SK-N-SH (cell line): ENCODE data around the gene TRAF3IP1. TPM values are rescaled to one million over a fixed set of nuclear protein-coding genes. Genes with fewer than 3 reads are reported as not detected.

Experiments
- CTCF ChIA-PET: fragments of 300-600, 350-600 bp; formaldehyde crosslinking; extraction: SDS; loops from one replicate; lab custom pipeline; 2021; lab: Yijun Ruan, JAX
- POLR2A ChIA-PET: fragments of 350-600 bp; sonication (Branson Sonifier 250); formaldehyde crosslinking; extraction: SDS; loops from one replicate; lab custom pipeline; 2020; ENCODE audit warnings: antibody characterized with exemption, inconsistent platforms; lab: Yijun Ruan, JAX
- DNase-seq: peaks from one replicate; pipeline ENCODE4 v3.0.0; 2012
- H2AFZ ChIP-seq: fragments of 200-600 bp; sonication (generic); 2 replicates; pipeline ENCODE4 v1.8.1; 2016; ENCODE audit warnings: antibody characterized with exemption, mild to moderate bottlenecking, low read depth
- H3F3A ChIP-seq: fragments of 200-600 bp; sonication (generic); replicated peaks from 2 replicates; pipeline ENCODE3; 2016; ENCODE audit warnings: antibody characterized with exemption, mild to moderate bottlenecking; ENCODE audit not compliant: insufficient read depth
- H3K27ac ChIP-seq, 2 experiments: fragments of 200-500 bp in 1 of 2; fragments of 200-600 bp in 1 of 2; sonication (Bioruptor generic) in 1 of 2; sonication (generic), shearing (Covaris generic) in 1 of 2; 2 replicates each; pipeline versions ENCODE4 v1.5.1 to v1.6.1; 2014 to 2016; ENCODE audit warnings: low read depth in 2 of 2, inconsistent platforms in 1 of 2, low read length in 1 of 2, mild to moderate bottlenecking in 1 of 2, mixed read lengths in 1 of 2
- H3K27me3 ChIP-seq: fragments of 200-600 bp; sonication (generic), shearing (Covaris generic); 2 replicates; pipeline ENCODE4 v1.6.1; 2016; ENCODE audit warnings: mixed run types; ENCODE audit not compliant: insufficient read depth
- H3K36me3 ChIP-seq, 2 experiments: fragments of 200-500 bp in 1 of 2; fragments of 200-600 bp in 1 of 2; sonication (Bioruptor generic) in 1 of 2; sonication (generic) in 1 of 2; replicated peaks in 1 of 2; 2 replicates each; pipeline versions ENCODE3 to v1.5.1; 2014 to 2016; ENCODE audit warnings: low read length in 1 of 2, mild to moderate bottlenecking in 1 of 2; ENCODE audit not compliant: insufficient read depth in 2 of 2, control insufficient read depth in 1 of 2
- H3K4me1 ChIP-seq, 2 experiments: fragments of 200-500 bp in 1 of 2; fragments of 200-600 bp in 1 of 2; sonication (Bioruptor generic) in 1 of 2; sonication (generic), shearing (Covaris generic) in 1 of 2; 2 replicates each; pipeline versions ENCODE4 v1.5.1 to v1.6.1; 2014 to 2016; ENCODE audit warnings: low read depth in 1 of 2, low read length in 1 of 2, mixed run types in 1 of 2; ENCODE audit not compliant: insufficient read depth in 2 of 2, control insufficient read depth in 1 of 2
- H3K4me2 ChIP-seq: fragments of 200-600 bp; sonication (generic), shearing (Covaris generic); 2 replicates; pipeline ENCODE4 v1.6.1; 2017; ENCODE audit warnings: mixed run types
- H3K4me3 ChIP-seq, 2 experiments: fragments of 200-500 bp in 1 of 2; fragments of 200-600 bp in 1 of 2; sonication (Bioruptor generic) in 1 of 2; sonication (generic), shearing (Covaris generic) in 1 of 2; 2 replicates each; pipeline versions ENCODE4 v1.5.1 to v1.8.1; 2014 to 2016; ENCODE audit warnings: low read depth in 2 of 2, inconsistent platforms in 1 of 2, low read length in 1 of 2, mild to moderate bottlenecking in 1 of 2, mixed read lengths in 1 of 2, moderate library complexity in 1 of 2
- H3K79me2 ChIP-seq: fragments of 200-600 bp; sonication (generic); 2 replicates; pipeline ENCODE4 v1.8.1; 2017; ENCODE audit warnings: mild to moderate bottlenecking; ENCODE audit not compliant: insufficient read depth
- H3K9ac ChIP-seq: fragments of 200-600 bp; sonication (generic); 2 replicates; pipeline ENCODE4 v1.6.1; 2017; ENCODE audit warnings: mixed run types
- H3K9me2 ChIP-seq: fragments of 200-600 bp; sonication (generic); 2 replicates; pipeline ENCODE4 v1.6.1; 2017; ENCODE audit warnings: mixed run types
- H3K9me3 ChIP-seq: fragments of 200-600 bp; sonication (generic); 2 replicates; pipeline ENCODE4 v1.6.1; 2017; ENCODE audit warnings: mixed run types, mild to moderate bottlenecking, moderate library complexity
- H4K20me1 ChIP-seq: fragments of 200-600 bp; sonication (generic); 2 replicates; pipeline ENCODE4 v1.6.1; 2017; ENCODE audit warnings: mild to moderate bottlenecking, mixed run types; ENCODE audit not compliant: insufficient read depth
- CHD2 ChIP-seq: fragments of 150-350 bp; IDR thresholded peaks from 2 replicates; pipeline ENCODE4 v1.6.1; 2018; ENCODE audit warnings: low read length; ENCODE audit not compliant: partially characterized antibody
- FOSL2 ChIP-seq: IDR thresholded peaks from 2 replicates; pipeline ENCODE4 v1.4.0; 2012; ENCODE audit warnings: low read depth, mild to moderate bottlenecking, moderate library complexity, borderline replicate concordance
- FOXJ3 ChIP-seq: sonication (generic); formaldehyde crosslinking; IDR thresholded peaks from 2 replicates; pipeline ENCODE4 v1.5.1; 2020; ENCODE audit warnings: mild to moderate bottlenecking, missing genetic modification reagents
- FOXM1 ChIP-seq: IDR thresholded peaks from 2 replicates; pipeline ENCODE4 v1.4.0; 2012; ENCODE audit warnings: low read depth, mild to moderate bottlenecking
- GATA2 ChIP-seq: sonication (generic); formaldehyde crosslinking; IDR thresholded peaks from 2 replicates; pipeline ENCODE4 v1.5.0; 2020; ENCODE audit warnings: mild to moderate bottlenecking, missing genetic modification reagents
- JUND ChIP-seq: IDR thresholded peaks from 2 replicates; pipeline ENCODE4 v1.4.0; 2012
- NFIC ChIP-seq: IDR thresholded peaks from 2 replicates; pipeline ENCODE4 v1.4.0; 2012; ENCODE audit warnings: borderline replicate concordance
- POLR2AphosphoS5 ChIP-seq: IDR thresholded peaks from 2 replicates; pipeline ENCODE4 v1.6.1; 2012; ENCODE audit warnings: low read depth, low read length
- RCOR1 ChIP-seq: fragments of 150-350 bp; IDR thresholded peaks from 2 replicates; pipeline ENCODE4 v1.6.1; 2017; ENCODE audit warnings: antibody characterized with exemption, low read length
- RFX5 ChIP-seq: IDR thresholded peaks from 2 replicates; pipeline ENCODE4 v1.6.1; 2012; ENCODE audit warnings: mild to moderate bottlenecking, improper control_type of control experiment, low read length
- RXRA ChIP-seq: IDR thresholded peaks from 2 replicates; pipeline ENCODE4 v1.4.0; 2012; ENCODE audit warnings: low read depth, mild to moderate bottlenecking, borderline replicate concordance
- WGBS: methylation state at CpG from one replicate; pipeline ENCODE4 v1.1.6; 2017; ENCODE audit warnings: low lambda C conversion rate; 5-methylcytosine and 5-hydroxymethylcytosine counted together
- polyA plus RNA-seq, 3 experiments: library from polyadenylated mRNA; depleted of rRNA; stranded (reverse); fragments of >200 nt; gene quantifications; 2 replicates each; pipeline ENCODE4 v1.2.3, GENCODE V29; 2012
- TF ChIP-seq, protein P1 (sequence below): IDR thresholded peaks from 2 replicates; pipeline ENCODE4; 2012
- TF ChIP-seq, protein P2 (sequence below): IDR thresholded peaks from 2 replicates; pipeline ENCODE4 v1.6.1; 2012; ENCODE audit warnings: mild to moderate bottlenecking, low read depth, low read length, moderate library complexity

The TRAF3IP1 gene
- polyA plus RNA-seq, 1 of the 3 experiments (the other 2 are of a cell fraction), result 15.0 TPM

DNA sequence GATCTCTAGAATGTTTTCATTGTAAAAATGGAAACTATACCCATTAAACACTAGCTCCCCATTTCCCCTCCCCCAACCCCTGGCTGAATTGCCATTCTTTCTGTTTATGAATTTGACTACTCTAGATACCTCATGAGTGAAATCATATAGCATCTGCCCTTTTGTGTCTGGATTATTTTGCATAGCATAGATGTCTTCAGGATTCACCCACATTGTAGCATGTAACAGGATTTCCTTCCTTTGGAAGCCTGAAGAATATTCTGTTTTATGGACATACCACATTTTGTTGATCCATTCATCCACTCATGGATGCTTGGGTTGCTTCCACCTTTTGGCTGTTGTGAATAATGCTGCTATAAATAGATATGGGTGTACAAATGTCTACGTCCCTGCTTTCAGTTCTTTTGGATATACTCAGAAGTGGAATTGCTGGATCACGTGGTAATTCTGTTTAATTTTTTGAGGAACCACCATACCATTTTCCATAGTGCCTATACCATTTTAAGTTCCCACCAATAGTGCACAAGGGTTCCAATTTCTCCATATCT lies 98.8 kb downstream of the TRAF3IP1 start (continued):
- TF ChIP-seq RCOR1 (no peak), GATA2 (CRISPR knock-in tag) (no peak)

DNA sequence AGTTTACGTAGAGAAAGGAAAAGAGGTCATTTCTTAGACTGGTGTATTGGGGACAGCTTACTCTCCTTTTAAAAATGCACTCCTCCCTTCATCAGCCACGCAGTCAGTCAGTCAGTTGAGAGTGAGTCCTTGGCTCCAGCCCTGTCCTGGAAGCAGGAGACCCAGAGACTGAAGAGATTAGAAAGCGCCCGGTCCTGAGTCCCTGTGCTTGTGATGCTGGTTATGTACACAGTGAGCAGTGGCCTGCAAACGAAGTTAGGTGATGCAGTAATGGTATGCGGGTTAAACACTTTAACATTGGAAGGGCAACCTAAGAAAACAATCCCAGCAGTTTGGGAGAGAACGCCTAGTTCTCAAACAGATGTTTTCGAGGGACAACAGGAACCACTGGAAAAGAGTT lies 100.1 kb downstream of the TRAF3IP1 start:
- TF ChIP-seq FOXJ3 (CRISPR knock-in tag), result no peak
- TF ChIP-seq RXRA, result no peak
- TF ChIP-seq FOSL2, result no peak
- TF ChIP-seq POLR2AphosphoS5, result no peak
- TF ChIP-seq, protein P1, sequence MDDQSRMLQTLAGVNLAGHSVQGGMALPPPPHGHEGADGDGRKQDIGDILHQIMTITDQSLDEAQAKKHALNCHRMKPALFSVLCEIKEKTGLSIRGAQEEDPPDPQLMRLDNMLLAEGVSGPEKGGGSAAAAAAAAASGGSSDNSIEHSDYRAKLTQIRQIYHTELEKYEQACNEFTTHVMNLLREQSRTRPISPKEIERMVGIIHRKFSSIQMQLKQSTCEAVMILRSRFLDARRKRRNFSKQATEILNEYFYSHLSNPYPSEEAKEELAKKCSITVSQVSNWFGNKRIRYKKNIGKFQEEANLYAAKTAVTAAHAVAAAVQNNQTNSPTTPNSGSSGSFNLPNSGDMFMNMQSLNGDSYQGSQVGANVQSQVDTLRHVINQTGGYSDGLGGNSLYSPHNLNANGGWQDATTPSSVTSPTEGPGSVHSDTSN, result no peak
- no peak for TF ChIP-seq NFIC
- TF ChIP-seq CHD2, result no peak
- TF ChIP-seq JUND, result no peak
- no peak for TF ChIP-seq FOXM1
- no peak for TF ChIP-seq RFX5
- TF ChIP-seq, protein P2, sequence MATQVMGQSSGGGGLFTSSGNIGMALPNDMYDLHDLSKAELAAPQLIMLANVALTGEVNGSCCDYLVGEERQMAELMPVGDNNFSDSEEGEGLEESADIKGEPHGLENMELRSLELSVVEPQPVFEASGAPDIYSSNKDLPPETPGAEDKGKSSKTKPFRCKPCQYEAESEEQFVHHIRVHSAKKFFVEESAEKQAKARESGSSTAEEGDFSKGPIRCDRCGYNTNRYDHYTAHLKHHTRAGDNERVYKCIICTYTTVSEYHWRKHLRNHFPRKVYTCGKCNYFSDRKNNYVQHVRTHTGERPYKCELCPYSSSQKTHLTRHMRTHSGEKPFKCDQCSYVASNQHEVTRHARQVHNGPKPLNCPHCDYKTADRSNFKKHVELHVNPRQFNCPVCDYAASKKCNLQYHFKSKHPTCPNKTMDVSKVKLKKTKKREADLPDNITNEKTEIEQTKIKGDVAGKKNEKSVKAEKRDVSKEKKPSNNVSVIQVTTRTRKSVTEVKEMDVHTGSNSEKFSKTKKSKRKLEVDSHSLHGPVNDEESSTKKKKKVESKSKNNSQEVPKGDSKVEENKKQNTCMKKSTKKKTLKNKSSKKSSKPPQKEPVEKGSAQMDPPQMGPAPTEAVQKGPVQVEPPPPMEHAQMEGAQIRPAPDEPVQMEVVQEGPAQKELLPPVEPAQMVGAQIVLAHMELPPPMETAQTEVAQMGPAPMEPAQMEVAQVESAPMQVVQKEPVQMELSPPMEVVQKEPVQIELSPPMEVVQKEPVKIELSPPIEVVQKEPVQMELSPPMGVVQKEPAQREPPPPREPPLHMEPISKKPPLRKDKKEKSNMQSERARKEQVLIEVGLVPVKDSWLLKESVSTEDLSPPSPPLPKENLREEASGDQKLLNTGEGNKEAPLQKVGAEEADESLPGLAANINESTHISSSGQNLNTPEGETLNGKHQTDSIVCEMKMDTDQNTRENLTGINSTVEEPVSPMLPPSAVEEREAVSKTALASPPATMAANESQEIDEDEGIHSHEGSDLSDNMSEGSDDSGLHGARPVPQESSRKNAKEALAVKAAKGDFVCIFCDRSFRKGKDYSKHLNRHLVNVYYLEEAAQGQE, result no peak
- TF ChIP-seq, all 33 proteins: peak for 0

More for the DNA sequence above, 100.1 kb downstream of the TRAF3IP1 start:
- Histone ChIP-seq H3K9me2 (no peaks in the 10 kb centered on the region), H3K27ac (no peak overlapping the region), H2AFZ (no peak overlapping the region), H4K20me1 (no peaks in the 10 kb centered on the region), H3K9me3 (no peaks in the 10 kb centered on the region), H3K4me3 (no peak overlapping the region), H3K4me1 (peaks cover 2 to 5% of the 10 kb centered on the region in 2 experiments; a peak in 2 of 4 replicates), H3K79me2 (peaks cover 2% of the 10 kb centered on the region), H3K9ac (no peak overlapping the region), H3K36me3 (peaks cover 0 to 3% of the 10 kb centered on the region in 2 experiments), H3K27me3 (no peaks in the 10 kb centered on the region), H3K4me2 (no peak overlapping the region), H3F3A (no peaks in the 10 kb centered on the region)
- DNase-seq, result no peak
- ChIA-PET CTCF (interaction anchor here (1.0 kb wide), 1 partner anchor 63 kb away, joined by 3 read pairs; no protein-coding TSS in a partner anchor), POLR2A (no interaction called here)
- WGBS, result 81% methylated on average over 8 of the region's 8 CpGs
